Adrenal gland (tissue), 12 donors: Measurements from ENCODE around the gene CD247. TPM values are rescaled to one million over a fixed set of nuclear protein-coding genes. Genes with fewer than 3 reads are reported as not detected.

Source experiments
- DNase-seq, 7 donors: peaks; one replicate each; pipeline ENCODE4 v3.0.0-alpha.2; 2019 to 2020
- H3K27ac ChIP-seq, 5 donors: fragments of 200-600 bp; sonication (generic) in 4 of 5; 1 replicate in 3 of 5; 2 replicates in 2 of 5; pipeline versions ENCODE4 v1.5.1 to v1.8.0; 2016 to 2020; ENCODE audit warnings: mild to moderate bottlenecking in 1 of 5
- H3K27me3 ChIP-seq: fragments of 200-600 bp; 2 replicates; pipeline ENCODE4 v1.8.0; 2021
- H3K36me3 ChIP-seq, 2 donors: fragments of 200-600 bp; replicated peaks in 1 of 2; 1 replicate in 1 of 2; 2 replicates in 1 of 2; pipeline versions ENCODE4 v1.5.1 to v1.8.0; 2018 to 2022
- H3K4me1 ChIP-seq, 2 donors: fragments of 200-600 bp; replicated peaks in 1 of 2; 1 replicate in 1 of 2; 2 replicates in 1 of 2; pipeline versions ENCODE4 v1.5.1 to v1.8.0; 2018 to 2021
- H3K4me3 ChIP-seq, 4 donors: fragments of 200-600 bp; sonication (generic) in 3 of 4; one replicate each; pipeline ENCODE4 v1.5.1; 2016 to 2018
- H3K9me3 ChIP-seq, 3 donors: fragments of 200-600 bp; sonication (generic) in 1 of 3; replicated peaks in 1 of 3; 1 replicate in 2 of 3; 2 replicates in 1 of 3; pipeline versions ENCODE4 v1.5.1 to v1.8.0; 2016 to 2021
- CTCF ChIP-seq, 6 experiments: fragments of 450-650 bp in 4 of 6; fragments of 200-600 bp in 2 of 6; sonication (generic) in 1 of 6; IDR thresholded peaks; 1 replicate in 5 of 6; 2 replicates in 1 of 6; pipeline versions ENCODE4 v1.5.1 to v1.8.0; 2016 to 2021; ENCODE audit warnings: antibody characterized with exemption in 6 of 6, mild to moderate bottlenecking in 2 of 6, moderate library complexity in 1 of 6
- POLR2A ChIP-seq, 2 donors: fragments of 450-650 bp; IDR thresholded peaks; one replicate each; pipeline ENCODE4 v1.6.1; 2017; ENCODE audit warnings: antibody characterized with exemption in 2 of 2, mild to moderate bottlenecking in 2 of 2, moderate library complexity in 1 of 2
- WGBS, 4 donors: extraction: QIAGEN DNeasy Blood & Tissue Kit in 2 of 4; methylation state at CpG; one replicate each; pipeline versions ENCODE4 v1.1.5 to v1.1.7; 2013 to 2017; 5-methylcytosine and 5-hydroxymethylcytosine counted together
- intact Hi-C, 2 donors: fragments of 100-400 bp; cut with DNase I; formaldehyde crosslinking; loops; one replicate each; pipeline versions ENCODE4 v1.14.1 to v1.15.0; 2022 to 2023
- polyA plus RNA-seq, 3 donors: library from polyadenylated mRNA; stranded (reverse); fragments of 200-250 nt in 2 of 3; fragments of 350-450 nt in 1 of 3; fragmentation: Illumina TruSeq in 1 of 3; extraction: RNeasy Lipid Tissue Mini Kit (QIAGEN cat#74804) in 1 of 3; gene quantifications; one replicate each; pipeline ENCODE4 v1.2.3, GENCODE V29; 2013 to 2014
- total RNA-seq, 9 donors: library from RNA; depleted of rRNA in 4 of 9; stranded (reverse); fragments of >200 nt in 4 of 9; fragments of 120-200 nt in 1 of 9; fragmentation: NEBNext Ultra II Directional in 1 of 9; extraction: Animal tissue kit (Norgen Biotek cat#: 25700) in 1 of 9; gene quantifications; one replicate each; pipeline versions ENCODE4 v1.1.0 to v1.2.4, GENCODE V29; 2013 to 2023
- donor health status: healthy with polysubstance abuse.
- donor health status: Bipolar disorder and iron deficiency.
- donor health status: DM: yes; HTN: yes; CAD: no.
- donor health status: DM: no; HTN: no; CAD: no.
- donor health status: DM: no; HTN: no; CAD: no.
- donor health status: DM: yes; HTN: yes; CAD: no.

CD247 gene
- total and polyA plus RNA-seq, 12 donors: 0.26 to 2.3 (median 1.2) TPM; not detected in 1

GRCh38 chr1:167467126-167467710, 51.1 kb downstream of the CD247 start:
- intact Hi-C loops: no loop called here
- 75 to 79% (median 77%) methylated on average over 15 of the region's 15 CpGs for WGBS, 4 donors
- Histone ChIP-seq H3K4me1 (no peaks in the 10 kb centered on the region), H3K9me3 (no peaks in the 10 kb centered on the region), H3K27me3 (no peaks in the 10 kb centered on the region), H3K36me3 (no peaks in the 10 kb centered on the region), H3K27ac (no peak overlapping the region), H3K4me3 (no peak overlapping the region)
- TF ChIP-seq CTCF (IDR thresholded peaks at IDR 0.05) (no peak), POLR2A (IDR thresholded peaks at IDR 0.05) (no peak)
- DNase-seq: no peak

DNA sequence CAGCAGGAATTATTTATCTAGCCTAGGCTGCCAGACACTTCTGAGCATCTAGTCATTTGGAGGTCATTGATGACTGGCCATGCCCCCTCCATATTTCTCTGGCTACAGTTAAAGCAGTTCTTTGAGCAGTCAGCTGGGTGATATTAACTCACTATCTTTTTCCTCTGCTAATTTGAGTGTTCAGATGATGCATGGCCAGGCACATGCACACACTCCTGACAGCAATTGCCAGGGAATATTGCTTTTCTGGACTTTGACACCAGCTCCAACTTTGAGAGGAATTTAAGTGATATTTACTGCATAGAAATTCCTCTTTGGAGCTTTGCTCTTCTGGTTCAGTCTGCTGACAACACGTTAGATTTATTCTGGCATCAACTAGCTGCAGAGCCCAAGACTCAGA, 52.6 kb downstream of the CD247 start:
- H3K4me3 ChIP-seq: no peak overlapping the region
- H3K27me3 ChIP-seq: no peaks in the 10 kb centered on the region
- TF ChIP-seq POLR2A (IDR thresholded peaks at IDR 0.05): no peak
- TF ChIP-seq CTCF (IDR thresholded peaks at IDR 0.05): no peak
- H3K4me1 ChIP-seq: no peaks in the 10 kb centered on the region
- no peaks in the 10 kb centered on the region for H3K9me3 ChIP-seq
- H3K36me3 ChIP-seq: no peaks in the 10 kb centered on the region
- no peak overlapping the region for H3K27ac ChIP-seq
- intact Hi-C loops: no loop called here
- no peak for DNase-seq
- 31 to 55% (median 49%) methylated on average over 1 of the region's 1 CpG for WGBS, 4 donors

- 88 to 96% (median 90%) methylated on average over 2 of the region's 2 CpGs for WGBS, 4 donors
- intact Hi-C loops: no loop called here
- H3K9me3 ChIP-seq: no peaks in the 10 kb centered on the region
- no peaks in the 10 kb centered on the region for H3K36me3 ChIP-seq
- H3K27ac ChIP-seq: no peak overlapping the region
- DNase-seq: no peak
- TF ChIP-seq POLR2A (IDR thresholded peaks at IDR 0.05) (no peak), CTCF (IDR thresholded peaks at IDR 0.05) (no peak)
- H3K4me3 ChIP-seq: no peak overlapping the region
- H3K27me3 ChIP-seq: no peaks in the 10 kb centered on the region
- H3K4me1 ChIP-seq: no peaks in the 10 kb centered on the region
These were observed 53.3 kb downstream of the CD247 start for GRCh38 chr1:167465018-167465417.

GRCh38 chr1:167463875-167464575, 54.3 kb downstream of the CD247 start:
- WGBS, 4 donors: 73 to 84% (median 78%) methylated on average over 6 of the region's 6 CpGs
- H3K27me3 ChIP-seq: no peaks in the 10 kb centered on the region
- no peak overlapping the region for H3K27ac ChIP-seq
- H3K9me3 ChIP-seq: no peaks in the 10 kb centered on the region
- no peaks in the 10 kb centered on the region for H3K36me3 ChIP-seq
- H3K4me1 ChIP-seq: no peaks in the 10 kb centered on the region
- no peak for DNase-seq
- H3K4me3 ChIP-seq: no peak overlapping the region
- intact Hi-C loops: no loop called here
- TF ChIP-seq CTCF (IDR thresholded peaks at IDR 0.05) (no peak), POLR2A (IDR thresholded peaks at IDR 0.05) (no peak)
